Measurements from ENCODE around the gene TFAP2A. TPM values are rescaled to one million over a fixed set of nuclear protein-coding genes. Genes with fewer than 3 reads are reported as not detected.

The TFAP2A gene
- total RNA-seq, 1 donor from 2014 or later, result 59.6 TPM

DNA sequence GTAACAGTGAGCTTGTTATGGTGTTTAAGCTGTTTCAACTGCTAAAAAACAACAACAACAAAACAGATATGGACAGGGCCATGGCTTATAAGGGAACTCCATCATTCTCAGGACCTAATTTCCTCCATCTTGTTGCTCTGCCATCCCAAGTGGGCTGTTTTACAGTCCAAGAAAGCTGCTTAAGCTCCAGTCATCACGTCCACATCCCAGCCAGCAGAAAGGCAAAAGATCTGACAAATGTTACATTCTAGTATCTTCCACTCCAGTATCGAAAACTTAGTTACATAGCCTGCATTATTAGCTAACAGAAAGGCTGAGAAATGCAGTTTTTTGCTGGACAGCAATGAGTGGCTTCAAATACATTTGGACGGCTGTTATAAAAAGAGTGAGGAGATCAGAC, 23.0 kb upstream of the TFAP2A start:
- Mint-ChIP-seq H3K27me3 (ENCODE audit: unreplicated experiment) (no peaks in the 10 kb centered on the region), H3K4me3 (ENCODE audit: unreplicated experiment) (no peak overlapping the region), H3K36me3 (ENCODE audit: unreplicated experiment) (no peaks in the 10 kb centered on the region), H3K27ac (ENCODE audit: unreplicated experiment) (no peak overlapping the region), H3K4me1 (ENCODE audit: unreplicated experiment) (peaks cover 14% of the 10 kb centered on the region), H3K9me3 (ENCODE audit: unreplicated experiment) (no peaks in the 10 kb centered on the region)
- no peak for DNase-seq (ENCODE audit: extremely low spot score, unreplicated experiment)
- TF ChIP-seq, protein P1, sequence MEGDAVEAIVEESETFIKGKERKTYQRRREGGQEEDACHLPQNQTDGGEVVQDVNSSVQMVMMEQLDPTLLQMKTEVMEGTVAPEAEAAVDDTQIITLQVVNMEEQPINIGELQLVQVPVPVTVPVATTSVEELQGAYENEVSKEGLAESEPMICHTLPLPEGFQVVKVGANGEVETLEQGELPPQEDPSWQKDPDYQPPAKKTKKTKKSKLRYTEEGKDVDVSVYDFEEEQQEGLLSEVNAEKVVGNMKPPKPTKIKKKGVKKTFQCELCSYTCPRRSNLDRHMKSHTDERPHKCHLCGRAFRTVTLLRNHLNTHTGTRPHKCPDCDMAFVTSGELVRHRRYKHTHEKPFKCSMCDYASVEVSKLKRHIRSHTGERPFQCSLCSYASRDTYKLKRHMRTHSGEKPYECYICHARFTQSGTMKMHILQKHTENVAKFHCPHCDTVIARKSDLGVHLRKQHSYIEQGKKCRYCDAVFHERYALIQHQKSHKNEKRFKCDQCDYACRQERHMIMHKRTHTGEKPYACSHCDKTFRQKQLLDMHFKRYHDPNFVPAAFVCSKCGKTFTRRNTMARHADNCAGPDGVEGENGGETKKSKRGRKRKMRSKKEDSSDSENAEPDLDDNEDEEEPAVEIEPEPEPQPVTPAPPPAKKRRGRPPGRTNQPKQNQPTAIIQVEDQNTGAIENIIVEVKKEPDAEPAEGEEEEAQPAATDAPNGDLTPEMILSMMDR (IDR thresholded peaks at IDR 0.05), result no peak

DNA sequence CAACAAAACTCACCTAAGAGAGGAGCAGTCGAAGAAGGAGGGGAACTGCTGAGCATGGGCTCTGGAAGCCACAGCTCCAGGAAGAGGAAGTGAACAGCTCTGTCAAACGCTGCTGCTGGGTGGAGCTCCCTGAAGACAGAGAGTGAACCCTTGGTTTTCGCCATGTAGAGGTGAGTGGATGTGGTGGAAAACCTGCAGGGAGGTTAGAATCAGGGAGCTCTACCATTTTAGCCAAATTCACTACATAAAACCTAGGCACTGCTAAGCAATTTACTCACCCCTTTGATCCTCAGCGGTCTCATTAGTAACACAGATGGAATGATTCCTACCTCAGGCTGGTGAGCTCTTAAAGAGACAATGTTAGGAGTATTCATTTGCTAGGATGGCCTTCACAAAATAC, 19.4 kb upstream of the TFAP2A start:
- Mint-ChIP-seq H3K27ac (ENCODE audit: unreplicated experiment) (no peak overlapping the region), H3K27me3 (ENCODE audit: unreplicated experiment) (no peaks in the 10 kb centered on the region), H3K36me3 (ENCODE audit: unreplicated experiment) (no peaks in the 10 kb centered on the region), H3K4me1 (ENCODE audit: unreplicated experiment) (peaks cover 3% of the 10 kb centered on the region), H3K9me3 (ENCODE audit: unreplicated experiment) (no peaks in the 10 kb centered on the region), H3K4me3 (ENCODE audit: unreplicated experiment) (no peak overlapping the region)
- TF ChIP-seq, protein P1 (IDR thresholded peaks at IDR 0.05), result no peak
- peak; percentile 21 for DNase-seq (ENCODE audit: extremely low spot score, unreplicated experiment)

DNA sequence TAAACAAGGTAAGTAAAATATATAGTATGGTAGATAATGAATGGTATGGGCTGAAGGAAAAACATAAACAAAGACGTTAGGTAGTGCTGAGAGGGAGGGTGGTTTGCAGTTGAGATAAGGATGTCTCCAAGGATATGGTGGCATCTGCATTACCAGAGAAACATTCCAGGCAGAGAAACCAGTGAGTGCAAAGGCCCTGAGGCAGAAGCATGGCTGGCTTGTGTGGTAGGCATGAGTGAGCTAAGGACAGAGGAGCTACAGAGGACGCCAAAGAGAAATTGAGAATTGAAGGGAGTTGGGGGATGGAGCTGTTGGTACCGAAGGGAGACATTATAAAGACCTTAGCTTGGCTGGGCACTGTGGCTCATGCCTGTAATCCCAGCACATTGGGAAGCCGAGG, 18.4 kb upstream of the TFAP2A start:
- Mint-ChIP-seq H3K36me3 (ENCODE audit: unreplicated experiment) (no peaks in the 10 kb centered on the region), H3K9me3 (ENCODE audit: unreplicated experiment) (no peaks in the 10 kb centered on the region), H3K4me1 (ENCODE audit: unreplicated experiment) (peaks cover 3% of the 10 kb centered on the region), H3K27me3 (ENCODE audit: unreplicated experiment) (no peaks in the 10 kb centered on the region), H3K27ac (ENCODE audit: unreplicated experiment) (no peak overlapping the region), H3K4me3 (ENCODE audit: unreplicated experiment) (no peak overlapping the region)
- no peak for DNase-seq (ENCODE audit: extremely low spot score, unreplicated experiment)
- TF ChIP-seq, protein P1 (IDR thresholded peaks at IDR 0.05), result no peak

DNA sequence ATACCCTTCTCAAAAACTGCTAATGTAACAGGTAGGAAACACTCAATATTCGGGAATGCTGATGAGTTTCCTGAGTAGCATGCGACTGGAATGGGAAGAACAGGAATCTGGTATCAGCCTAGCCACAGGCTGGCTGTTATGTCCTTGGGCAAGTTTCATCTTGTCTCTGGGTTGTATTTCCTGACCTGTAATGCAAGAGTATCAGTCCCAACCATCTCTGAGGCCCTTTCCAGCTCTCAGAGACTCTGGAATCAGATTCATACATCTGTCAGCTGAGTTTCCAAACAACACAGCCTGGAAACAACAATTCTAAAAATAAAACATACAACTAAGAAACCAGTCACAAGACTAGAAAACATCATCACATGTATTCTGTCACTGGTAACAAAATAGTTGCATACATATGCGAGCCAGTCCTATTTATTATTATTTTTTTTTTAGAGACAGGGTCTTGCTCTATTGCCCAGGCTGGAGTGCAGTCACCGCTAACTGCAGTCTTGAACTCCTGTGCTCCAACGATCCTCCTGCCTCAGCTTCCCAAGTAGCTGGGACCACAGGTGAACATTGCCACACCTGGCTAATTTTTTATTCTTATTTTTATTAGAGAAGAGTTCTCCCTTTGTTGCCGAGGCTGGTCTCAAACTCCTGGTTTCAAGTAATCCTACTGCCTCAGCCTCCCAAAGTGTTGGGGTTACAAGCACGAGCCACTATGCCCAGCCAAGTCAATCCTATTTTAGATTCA, 16.7 kb upstream of the TFAP2A start:
- TF ChIP-seq, protein P1 (IDR thresholded peaks at IDR 0.05), result no peak
- H3K27me3 Mint-ChIP-seq (ENCODE audit: unreplicated experiment), result no peaks in the 10 kb centered on the region
- H3K4me1 Mint-ChIP-seq (ENCODE audit: unreplicated experiment), result peaks cover 12% of the 10 kb centered on the region
- no peaks in the 10 kb centered on the region for H3K9me3 Mint-ChIP-seq (ENCODE audit: unreplicated experiment)
- no peaks in the 10 kb centered on the region for H3K36me3 Mint-ChIP-seq (ENCODE audit: unreplicated experiment)
- DNase-seq (ENCODE audit: extremely low spot score, unreplicated experiment), result no peak
- no peak overlapping the region for H3K27ac Mint-ChIP-seq (ENCODE audit: unreplicated experiment)
- no peak overlapping the region for H3K4me3 Mint-ChIP-seq (ENCODE audit: unreplicated experiment)

DNA sequence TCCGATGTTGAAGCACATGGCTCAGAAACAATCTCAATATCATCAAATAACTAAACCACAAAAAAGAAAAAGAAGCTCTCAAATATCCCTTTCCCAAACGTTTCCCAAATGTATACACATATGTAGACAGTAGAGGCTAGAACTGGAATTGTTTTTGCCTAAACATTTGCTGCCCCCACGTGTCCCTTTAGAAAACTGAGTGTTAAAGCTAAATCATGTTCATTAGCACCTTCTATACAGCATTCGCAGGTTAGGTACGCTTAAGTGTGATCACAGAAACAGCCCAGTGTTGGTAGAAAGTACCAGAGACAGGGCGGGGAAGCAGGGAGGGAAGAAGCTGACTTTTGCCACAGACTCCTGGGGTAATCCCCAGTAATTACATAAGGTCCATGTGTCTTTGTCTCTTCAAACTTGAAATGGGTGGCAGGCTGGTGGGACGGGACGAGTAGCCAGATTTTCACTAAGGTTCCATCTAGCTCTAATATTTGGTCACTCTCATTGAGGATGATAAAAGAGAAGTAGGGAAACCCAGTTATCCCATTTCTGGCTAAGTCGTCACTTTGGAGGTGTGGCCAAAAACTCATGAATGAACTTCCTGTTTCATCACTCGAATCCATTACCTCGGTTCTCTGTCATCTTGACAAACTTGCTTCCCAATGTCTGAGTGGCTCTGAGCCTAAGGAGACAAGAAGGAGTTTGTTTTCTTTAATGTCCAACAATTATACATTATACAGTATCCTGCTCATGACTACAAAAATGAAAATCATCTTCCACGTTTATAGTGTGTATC, 15.0 kb upstream of the TFAP2A start:
- Mint-ChIP-seq H3K4me1 (ENCODE audit: unreplicated experiment) (peaks cover 17% of the 10 kb centered on the region), H3K36me3 (ENCODE audit: unreplicated experiment) (no peaks in the 10 kb centered on the region), H3K27ac (ENCODE audit: unreplicated experiment) (no peak overlapping the region), H3K4me3 (ENCODE audit: unreplicated experiment) (no peak overlapping the region), H3K27me3 (ENCODE audit: unreplicated experiment) (no peaks in the 10 kb centered on the region), H3K9me3 (ENCODE audit: unreplicated experiment) (no peaks in the 10 kb centered on the region)
- TF ChIP-seq, protein P1 (IDR thresholded peaks at IDR 0.05), result peak; percentile 79
- DNase-seq (ENCODE audit: extremely low spot score, unreplicated experiment), result peak; percentile 40
